Measurements from ENCODE around the gene TMEM63A. TPM values are rescaled to one million over a fixed set of nuclear protein-coding genes. Genes with fewer than 3 reads are reported as not detected.

The TMEM63A gene
- total RNA-seq, 3 donors from 2014 or later, result 69.6 to 88.0 (median 80.6) TPM

- peaks cover 9 to 14% of the 10 kb centered on the region in 2 donors for H3K4me1 ChIP-seq
- peak overlapping the region; percentile 92 to 98 (median 95) for H3K4me3 ChIP-seq
- H3K27ac ChIP-seq, result peak overlapping the region; percentile 96 to 98
- H3K27me3 ChIP-seq, result no peaks in the 10 kb centered on the region
- no peaks in the 10 kb centered on the region for H3K9me3 ChIP-seq
- no peak for TF ChIP-seq CTCF (IDR thresholded peaks at IDR 0.05)
- no peak for TF ChIP-seq POLR2AphosphoS5 (IDR thresholded peaks at IDR 0.05)
- no peak for TF ChIP-seq POLR2A (IDR thresholded peaks at IDR 0.05)
- H3K36me3 ChIP-seq, result no peaks in the 10 kb centered on the region
- intact Hi-C loops (cut with DNase I; ENCODE audit: low total_unique reads), result loop anchor here (5.0 kb wide), 1 partner anchor 41 kb away; the partner anchor contains the start of gene PYCR2
- DNase-seq (ENCODE audit: low spot score in 2 of 2), result peak; percentile 55 to 74
Observed at GRCh38 chr1:225881081-225881958, 860 bp downstream of the TMEM63A start.

GRCh38 chr1:225880636-225881035 is 1.5 kb downstream of the TMEM63A start:
- intact Hi-C loops (cut with DNase I; ENCODE audit: low total_unique reads), result loop anchor here (5.0 kb wide), 1 partner anchor 42 kb away; the partner anchor contains the start of gene PYCR2
- peak overlapping the region; percentile 92 to 98 (median 95) for H3K4me3 ChIP-seq

GRCh38 chr1:225880222-225880588 is 2.0 kb downstream of the TMEM63A start:
- H3K27ac ChIP-seq, result peak overlapping the region; percentile 96 to 98
- intact Hi-C loops (cut with DNase I; ENCODE audit: low total_unique reads), result loop anchor here (5.0 kb wide), 1 partner anchor 42 kb away; the partner anchor contains the start of gene PYCR2

More at GRCh38 chr1:225880636-225881035, 1.5 kb downstream of the TMEM63A start:
- no peaks in the 10 kb centered on the region for H3K9me3 ChIP-seq
- DNase-seq (ENCODE audit: low spot score in 2 of 2), result no peak
- TF ChIP-seq CTCF (IDR thresholded peaks at IDR 0.05) (no peak), POLR2AphosphoS5 (IDR thresholded peaks at IDR 0.05) (no peak), POLR2A (IDR thresholded peaks at IDR 0.05) (no peak)
- peaks cover 9 to 14% of the 10 kb centered on the region in 2 donors for H3K4me1 ChIP-seq
- no peaks in the 10 kb centered on the region for H3K27me3 ChIP-seq
- peak overlapping the region; percentile 96 to 98 for H3K27ac ChIP-seq
- no peaks in the 10 kb centered on the region for H3K36me3 ChIP-seq

GRCh38 chr1:225879521-225880221 is 2.5 kb downstream of the TMEM63A start:
- Histone ChIP-seq H3K4me1 (peaks cover 9 to 18% of the 10 kb centered on the region in 2 donors), H3K27me3 (no peaks in the 10 kb centered on the region), H3K36me3 (no peaks in the 10 kb centered on the region), H3K27ac (peak overlapping the region; percentile 96 to 98), H3K9me3 (no peaks in the 10 kb centered on the region), H3K4me3 (peak overlapping the region in 2 of 3 donors; percentile 92 to 98)
- intact Hi-C loops (cut with DNase I; ENCODE audit: low total_unique reads), result loop anchor here (5.0 kb wide), 1 partner anchor 43 kb away; the partner anchor contains the start of gene PYCR2
- DNase-seq (ENCODE audit: low spot score in 2 of 2), result peak in 1 of 2 donors; percentile 51
- TF ChIP-seq POLR2AphosphoS5 (IDR thresholded peaks at IDR 0.05) (no peak), POLR2A (IDR thresholded peaks at IDR 0.05) (no peak), CTCF (IDR thresholded peaks at IDR 0.05) (no peak)

More at GRCh38 chr1:225880222-225880588, 2.0 kb downstream of the TMEM63A start:
- no peak for DNase-seq (ENCODE audit: low spot score in 2 of 2)
- no peaks in the 10 kb centered on the region for H3K27me3 ChIP-seq
- H3K36me3 ChIP-seq, result no peaks in the 10 kb centered on the region
- no peaks in the 10 kb centered on the region for H3K9me3 ChIP-seq
- TF ChIP-seq POLR2A (IDR thresholded peaks at IDR 0.05), result no peak
- TF ChIP-seq POLR2AphosphoS5 (IDR thresholded peaks at IDR 0.05), result no peak
- TF ChIP-seq CTCF (IDR thresholded peaks at IDR 0.05), result no peak
- H3K4me3 ChIP-seq, result peak overlapping the region in 2 of 3 donors; percentile 92 to 98
- H3K4me1 ChIP-seq, result peaks cover 9 to 16% of the 10 kb centered on the region in 2 donors

Data from breast epithelium (tissue), 4 donors.